ENCODE results near the gene ALDH3A2. TPM values are rescaled to one million over a fixed set of nuclear protein-coding genes. Genes with fewer than 3 reads are reported as not detected.

The ALDH3A2 gene
- total and polyA plus RNA-seq, 2 of the 8 experiments (the other 6 are each of a cell fraction or from before 2014, with no cell fraction given) = 20.6 to 72.9 TPM

DNA sequence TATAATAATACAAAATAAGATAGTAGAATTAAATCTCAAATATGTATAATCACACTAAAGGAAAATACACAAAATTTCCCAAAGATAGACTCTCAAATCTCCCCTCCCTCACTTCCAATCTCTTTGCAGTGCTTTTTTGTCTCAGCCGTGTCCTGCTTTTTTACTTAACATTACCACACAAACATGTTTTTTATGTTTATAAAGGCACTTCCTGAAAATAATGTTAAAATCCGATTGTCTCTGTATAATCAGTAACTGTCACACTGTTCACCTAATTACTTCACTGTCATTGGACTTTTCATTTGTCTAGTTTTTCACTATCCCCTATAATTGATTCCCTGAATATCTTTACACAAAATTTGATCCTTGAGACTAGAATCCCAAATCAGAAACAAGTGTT is 38.2 kb upstream of the ALDH3A2 start:
- FAIRE-seq (no peak), DNase-seq (ENCODE audit: low read depth in 1 of 2, low spot score in 2 of 2) (no peak)
- Histone ChIP-seq H3K4ac (replicated peaks; ENCODE audit: insufficient read length, low read depth, low read length) (no peak overlapping the region), H2BK15ac (ENCODE audit: low read length) (no peak overlapping the region), H3K9ac (replicated peaks in 1 of 4; ENCODE audit: extremely low read depth in 1 of 4, low read depth in 3 of 4, low read length in 3 of 4) (no peak overlapping the region), H4K91ac (replicated peaks; ENCODE audit: insufficient read length, low read length) (no peak overlapping the region), H3K4me3 (ENCODE audit: extremely low read depth in 1 of 4, insufficient read depth in 2 of 4, low read depth in 3 of 4, low read length in 4 of 4) (no peak overlapping the region), H3K23ac (ENCODE audit: insufficient read length) (no peak overlapping the region), H4K20me1 (replicated peaks in 1 of 2; ENCODE audit: control insufficient read depth in 1 of 2, insufficient read depth in 2 of 2, low read length in 2 of 2) (no peaks in the 10 kb centered on the region), H3K14ac (ENCODE audit: insufficient read length) (no peak overlapping the region), H3K4me1 (replicated peaks in 1 of 4; ENCODE audit: control insufficient read depth in 3 of 4, insufficient read depth in 4 of 4, low read length in 3 of 4) (no peaks in the 10 kb centered on the region), H3K79me2 (ENCODE audit: control insufficient read depth in 1 of 2, insufficient read depth in 2 of 2, low read length in 2 of 2) (no peaks in the 10 kb centered on the region), H2BK12ac (ENCODE audit: low read depth, low read length) (no peak overlapping the region), H3K27ac (ENCODE audit: low read depth, low read length) (no peak overlapping the region), H2AK5ac (ENCODE audit: low read depth, low read length) (no peak overlapping the region), H3K18ac (ENCODE audit: extremely low read depth, low read length) (no peak overlapping the region), H3K79me1 (ENCODE audit: low read depth, low read length) (no peaks in the 10 kb centered on the region), H3K4me2 (ENCODE audit: insufficient read depth in 1 of 2, low read depth in 2 of 2, low read length in 2 of 2) (no peak overlapping the region), H2AFZ (ENCODE audit: low read length) (no peak overlapping the region), H4K5ac (ENCODE audit: insufficient read length, low read depth, low read length) (no peak overlapping the region), H3K36me3 (ENCODE audit: control insufficient read depth in 2 of 4, insufficient read depth in 4 of 4, low read length in 3 of 4) (no peaks in the 10 kb centered on the region), H2BK120ac (replicated peaks; ENCODE audit: low read depth, low read length) (no peak overlapping the region), H4K8ac (ENCODE audit: extremely low read depth, insufficient read depth, low read length) (no peak overlapping the region), H2BK20ac (ENCODE audit: low read length) (no peak overlapping the region), H3K27me3 (replicated peaks in 1 of 4; ENCODE audit: control insufficient read depth in 3 of 4, extremely low read depth in 1 of 4, insufficient read depth in 3 of 4, low read length in 3 of 4) (no peaks in the 10 kb centered on the region), H2BK5ac (ENCODE audit: low read depth, low read length) (no peak overlapping the region), H3K23me2 (ENCODE audit: low read depth, low read length) (no peaks in the 10 kb centered on the region), H3K9me3 (ENCODE audit: insufficient read depth in 2 of 2, low read depth in 1 of 2, low read length in 1 of 2) (no peaks in the 10 kb centered on the region), H3K56ac (replicated peaks; ENCODE audit: insufficient read length, low read depth, low read length) (no peak overlapping the region)
- 72% methylated on average over 2 of the region's 2 CpGs; no CpG with 5 or more reads in 1 of the 2 experiments for WGBS, 2 experiments (ENCODE audit: extremely low coverage in 1 of 2, insufficient coverage in 1 of 2, insufficient read length in 1 of 2, insufficient replicate concordance in 2 of 2, low coverage in 1 of 2, low lambda C conversion rate in 2 of 2, missing lambda C conversion rate in 1 of 2)
- ChIA-PET CTCF (ENCODE audit: partially characterized antibody) (no interaction called here), POLR2A (ENCODE audit: partially characterized antibody) (no interaction called here)
- TF ChIP-seq TCF12 (IDR thresholded peaks at IDR 0.05; ENCODE audit: low read depth, low read length) (no peak), PHF8 (conservative IDR thresholded peaks at IDR 0.05; ENCODE audit: low read depth, low read length) (no peak), MAFK (IDR thresholded peaks at IDR 0.05; ENCODE audit: low read depth, low read length) (no peak), BRCA1 (IDR thresholded peaks at IDR 0.05; ENCODE audit: low read depth, low read length) (no peak), CHD2 (IDR thresholded peaks at IDR 0.05; ENCODE audit: low read length) (no peak), CREB1 (IDR thresholded peaks at IDR 0.05) (no peak)

All from H1 (cell line).